K562 (cell line): Measurements from ENCODE around the gene MEA1. TPM values are rescaled to one million over a fixed set of nuclear protein-coding genes. Genes with fewer than 3 reads are reported as not detected.

Experiments
- ARNT ChIP-seq, 2 experiments: fragments of 450-650 bp; IDR thresholded peaks; 2 replicates each; pipeline ENCODE4 v1.6.1; 2016; ENCODE audit warnings: mild to moderate bottlenecking in 1 of 2
- CREB3L1 ChIP-seq: fragments of 450-650 bp; IDR thresholded peaks from 2 replicates; pipeline ENCODE4 v1.6.1; 2014; ENCODE audit warnings: low read depth, mild to moderate bottlenecking, moderate library complexity, borderline replicate concordance
- E2F8 ChIP-seq: fragments of 450-650 bp; IDR thresholded peaks from 2 replicates; pipeline ENCODE4 v1.7.1; 2018; ENCODE audit warnings: mild to moderate bottlenecking, low read depth; ENCODE audit not compliant: partially characterized antibody
- FIP1L1 ChIP-seq: fragments of 200-400 bp; formaldehyde crosslinking; IDR thresholded peaks from 2 replicates; pipeline ENCODE4 v1.6.1; 2018; ENCODE audit warnings: mild to moderate bottlenecking, low read depth, low read length; ENCODE audit not compliant: poor library complexity, severe bottlenecking
- HINFP ChIP-seq: fragments of 450-650 bp; conservative IDR thresholded peaks from 2 replicates; pipeline ENCODE4 v1.6.1; 2016; ENCODE audit warnings: missing genetic modification characterization, low read depth, mild to moderate bottlenecking, control low read depth, missing compliant biosample characterization
- LCOR ChIP-seq: sonication (generic); formaldehyde crosslinking; IDR thresholded peaks from 2 replicates; pipeline ENCODE4 v1.8.0; 2022; ENCODE audit warnings: mild to moderate bottlenecking, missing genetic modification reagents
- MED1 ChIP-seq: sonication (generic); formaldehyde crosslinking; IDR thresholded peaks from 2 replicates; pipeline ENCODE4 v1.8.1; 2023; ENCODE audit warnings: missing genetic modification reagents, borderline replicate concordance
- MEIS2 ChIP-seq: fragments of 450-650 bp; IDR thresholded peaks from 2 replicates; pipeline ENCODE4 v1.6.1; 2014; ENCODE audit warnings: mild to moderate bottlenecking; ENCODE audit not compliant: partially characterized antibody
- POLR2A ChIP-seq: fragments of 450-650 bp; conservative IDR thresholded peaks from 2 replicates; pipeline ENCODE4 v1.6.1; 2016
- POLR2AphosphoS5 ChIP-seq: IDR thresholded peaks from 2 replicates; pipeline ENCODE4 v1.6.1; 2011; ENCODE audit warnings: mild to moderate bottlenecking, low read depth, low read length, moderate library complexity; ENCODE audit not compliant: control insufficient read depth, insufficient read depth
- PTTG1 ChIP-seq: fragments of 450-650 bp; IDR thresholded peaks from 2 replicates; pipeline ENCODE4 v1.6.1; 2016; ENCODE audit warnings: low read depth, mild to moderate bottlenecking, missing genetic modification characterization, missing compliant biosample characterization
- RB1 ChIP-seq: fragments of 450-650 bp; IDR thresholded peaks from 2 replicates; pipeline ENCODE4 v1.6.1; 2017; ENCODE audit warnings: low read depth, mild to moderate bottlenecking
- RCOR1 ChIP-seq, 2 experiments: IDR thresholded peaks; 2 replicates each; pipeline ENCODE4 v1.6.1; 2012; ENCODE audit warnings: low read depth in 2 of 2, low read length in 2 of 2, borderline replicate concordance in 1 of 2, improper control_type of control experiment in 1 of 2
- TCF7 ChIP-seq: sonication (generic); IDR thresholded peaks from 2 replicates; pipeline ENCODE4 v1.6.1; 2016; ENCODE audit warnings: antibody characterized with exemption, borderline replicate concordance
- ZKSCAN1 ChIP-seq: fragments of 150-350 bp; IDR thresholded peaks from 2 replicates; pipeline ENCODE4 v1.6.1; 2016; ENCODE audit warnings: low read depth, low read length
- ZNF134 ChIP-seq: fragments of 250-450 bp; sonication (Bioruptor Pico); conservative IDR thresholded peaks from 2 replicates; pipeline ENCODE4 v1.4.0; 2020
- ZNF436 ChIP-seq: fragments of 250-450, 450-650 bp; sonication (Bioruptor Pico); formaldehyde crosslinking; IDR thresholded peaks from 2 replicates; pipeline ENCODE4 v1.7.0; 2020; ENCODE audit warnings: mild to moderate bottlenecking
- ZNF561 ChIP-seq: fragments of 450-650 bp; formaldehyde crosslinking; conservative IDR thresholded peaks from 2 replicates; pipeline ENCODE4 v1.4.0; 2020; ENCODE audit warnings: mild to moderate bottlenecking, moderate library complexity
- ZNF586 ChIP-seq: fragments of 450-650 bp; formaldehyde crosslinking; conservative IDR thresholded peaks from 2 replicates; pipeline ENCODE4 v1.4.0; 2020; ENCODE audit warnings: mild to moderate bottlenecking, moderate library complexity
- ZNF75A ChIP-seq: fragments of 450-650 bp; formaldehyde crosslinking; IDR thresholded peaks from 2 replicates; pipeline ENCODE4 v1.4.0; 2020; ENCODE audit warnings: mild to moderate bottlenecking
- ZNF79 ChIP-seq: fragments of 250-450 bp; sonication (Bioruptor Pico); IDR thresholded peaks from 2 replicates; pipeline ENCODE4 v1.4.0; 2020; ENCODE audit warnings: low read depth, mild to moderate bottlenecking, moderate library complexity
- polyA plus RNA-seq, 8 experiments: library from polyadenylated mRNA; depleted of rRNA in 4 of 8; stranded (reverse) in 5 of 8; unstranded in 3 of 8; fragments of >200 nt; fragmentation: Nextera tagmentation in 2 of 8; fragmentation: Illumina TruSeq in 1 of 8; extraction: Ambion mirVana in 2 of 8; extraction: Trizol in 1 of 8; gene quantifications; 2 replicates each; pipeline versions ENCODE4 v1.2.1 to v1.2.3, GENCODE V29; 2011 to 2014; ENCODE audit warnings: inconsistent platforms in 1 of 8, missing spikeins in 1 of 8
- total RNA-seq, 7 experiments: library from RNA; depleted of rRNA in 6 of 7; stranded (reverse); fragments of >200 nt in 6 of 7; fragmentation: Illumina TruSeq in 2 of 7; extraction: Trizol in 2 of 7; gene quantifications; 2 replicates each; pipeline versions ENCODE4 v1.2.1 to v1.2.3, GENCODE V29; 2011 to 2021; ENCODE audit warnings: low replicate concordance in 1 of 7
- TF ChIP-seq, protein P1 (sequence below): sonication (generic); formaldehyde crosslinking; IDR thresholded peaks from 2 replicates; pipeline ENCODE4 v1.8.0; 2022; ENCODE audit warnings: mild to moderate bottlenecking, low read depth, missing genetic modification reagents

MEA1 gene
- total and polyA plus RNA-seq, 9 of the 15 experiments (the other 6 are each of a cell fraction or from before 2014, with no cell fraction given), result 86.8 to 210 (median 152) TPM

DNA sequence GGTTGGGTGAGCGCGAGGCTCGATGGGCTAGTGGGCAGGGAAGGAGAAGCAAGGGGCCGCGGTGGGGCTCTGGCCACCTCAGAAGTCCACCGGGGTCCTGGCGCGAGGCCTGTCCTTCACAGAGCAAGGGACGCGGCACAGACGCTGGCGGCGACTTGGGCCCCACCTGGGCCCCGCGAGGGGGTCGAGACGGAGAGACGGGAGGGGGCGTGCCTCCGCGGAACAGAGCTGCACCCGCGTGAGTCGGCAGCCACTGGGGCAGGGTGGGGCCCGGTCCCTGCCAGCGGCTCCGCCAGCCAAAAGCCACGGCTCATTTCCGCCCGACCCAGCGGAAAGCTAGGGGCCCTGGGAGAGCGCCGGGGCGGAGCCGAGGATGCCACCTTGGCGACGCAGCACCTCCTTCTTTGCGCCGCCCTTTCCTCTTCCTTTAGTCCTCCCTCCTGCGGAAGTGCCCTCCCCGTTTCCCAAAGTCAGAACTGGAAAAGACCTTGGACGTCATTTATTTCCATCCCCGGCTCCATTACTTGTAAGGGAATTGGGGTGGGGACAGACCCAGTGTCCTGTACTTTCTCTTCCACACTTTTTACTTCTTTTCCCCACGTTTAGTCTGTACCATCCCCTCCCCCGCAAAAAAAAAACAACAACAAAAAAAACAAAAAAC lies 39.9 kb upstream of the MEA1 start, which contains the start of gene CUL7 (continued):
- TF ChIP-seq CREB3L1 (peak; percentile 98), PTTG1 (tag) (no peak), ZKSCAN1 (peak; percentile 33; the same call in 1 of the 2 replicates), ZNF586 (0 out of 2 replicates have a peak, but pooled peaks have one; percentile 34), LCOR (CRISPR knock-in tag) (peak; percentile 52), MEIS2 (peak; percentile 21), ZNF436 (CRISPR knock-in tag) (peak; percentile 77), FIP1L1 (peak; percentile 98), POLR2A (peak; percentile 97), POLR2AphosphoS5 (peak; percentile 92), E2F8 (peak; percentile 91), ARNT (IDR thresholded peaks at IDR 0.05) (peak in 1 of 2 experiments; percentile 83; a peak in 2 of 4 replicates), ZNF75A (peak; percentile 80), RB1 (peak; percentile 84), HINFP (tag) (peak; percentile 96), TCF7 (0 out of 2 replicates have a peak, but pooled peaks have one; percentile 30), RCOR1 (IDR thresholded peaks at IDR 0.05; ENCODE audit: borderline replicate concordance in 1 of 2, low read depth in 2 of 2, low read length in 2 of 2) (peak; percentile 38 to 52; a peak in 2 of 4 replicates), ZNF134 (CRISPR knock-in tag) (peak; percentile 58; the same call in 1 of the 2 replicates), ZNF79 (CRISPR knock-in tag) (0 out of 2 replicates have a peak, but pooled peaks have one; percentile 20), MED1 (no peak), ZNF561 (CRISPR knock-in tag) (peak; percentile 80)
- TF ChIP-seq, protein P1, sequence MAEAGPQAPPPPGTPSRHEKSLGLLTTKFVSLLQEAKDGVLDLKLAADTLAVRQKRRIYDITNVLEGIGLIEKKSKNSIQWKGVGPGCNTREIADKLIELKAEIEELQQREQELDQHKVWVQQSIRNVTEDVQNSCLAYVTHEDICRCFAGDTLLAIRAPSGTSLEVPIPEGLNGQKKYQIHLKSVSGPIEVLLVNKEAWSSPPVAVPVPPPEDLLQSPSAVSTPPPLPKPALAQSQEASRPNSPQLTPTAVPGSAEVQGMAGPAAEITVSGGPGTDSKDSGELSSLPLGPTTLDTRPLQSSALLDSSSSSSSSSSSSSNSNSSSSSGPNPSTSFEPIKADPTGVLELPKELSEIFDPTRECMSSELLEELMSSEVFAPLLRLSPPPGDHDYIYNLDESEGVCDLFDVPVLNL (CRISPR knock-in tag), result no peak
